ENCODE results near the gene PPP1R1B. TPM values are rescaled to one million over a fixed set of nuclear protein-coding genes. Genes with fewer than 3 reads are reported as not detected.

Gene PPP1R1B
- polyA plus RNA-seq, 1 donor (not counting 4 experiments of a cell fraction or from before 2014, with no cell fraction given), result 0.18 TPM

GRCh38 chr17:39579318-39580081 lies 47.3 kb upstream of the PPP1R1B start:
- H3K9me1 ChIP-seq (ENCODE audit: control insufficient read depth, extremely low read depth, insufficient read depth, low read length), result no peaks in the 10 kb centered on the region
- no peak overlapping the region for H3K4me2 ChIP-seq (ENCODE audit: control insufficient read depth, extremely low read depth, insufficient read depth, low read depth, low read length)
- H3K27me3 ChIP-seq (ENCODE audit: control insufficient read depth, extremely low read depth, insufficient read depth, low read length), result peaks cover 13% of the 10 kb centered on the region
- FAIRE-seq (no peak), DNase-seq (ENCODE audit: low read depth, low spot score) (no peak)
- no peaks in the 10 kb centered on the region for H3K36me3 ChIP-seq (ENCODE audit: control insufficient read depth in 2 of 2, extremely low read depth in 1 of 2, insufficient read depth in 2 of 2, low read length in 2 of 2)
- no peak overlapping the region for H2AFZ ChIP-seq (ENCODE audit: control insufficient read depth, low read length)
- no peak for TF ChIP-seq EZH2 (IDR thresholded peaks at IDR 0.05; ENCODE audit: low read length)
- no peak for TF ChIP-seq CTCF (optimal IDR thresholded peaks at IDR 0.05 in 1 of 3, IDR thresholded peaks at IDR 0.05 in 1 of 3, conservative IDR thresholded peaks at IDR 0.05 in 1 of 3; ENCODE audit: extremely low read depth in 1 of 3, insufficient read depth in 2 of 3, low read length in 3 of 3)
- H3K27ac ChIP-seq (ENCODE audit: control insufficient read depth, insufficient read depth, low read length), result no peak overlapping the region
- H3K9me3 ChIP-seq (ENCODE audit: control insufficient read depth, low read depth, low read length), result no peaks in the 10 kb centered on the region
- no peak overlapping the region for H3K4me3 ChIP-seq (ENCODE audit: control insufficient read depth in 2 of 3, extremely low read depth in 1 of 3, insufficient read depth in 2 of 3, low read depth in 1 of 3, low read length in 3 of 3)
- H3K4me1 ChIP-seq (ENCODE audit: control insufficient read depth, extremely low read depth, insufficient read depth, low read length), result no peaks in the 10 kb centered on the region
- no peaks in the 10 kb centered on the region for H4K20me1 ChIP-seq (ENCODE audit: control insufficient read depth, extremely low read depth, insufficient read depth, low read length)
- H3K79me2 ChIP-seq (ENCODE audit: control insufficient read depth, insufficient read depth, low read length), result no peaks in the 10 kb centered on the region
- dilution Hi-C loops (cut with MboI; ENCODE audit: extremely low pct_ligation_motif_present, low sequenced_read_pairs), result no loop called here
- no peak overlapping the region for H3K9ac ChIP-seq (ENCODE audit: control insufficient read depth, extremely low read depth, insufficient read depth, low read length)

DNA sequence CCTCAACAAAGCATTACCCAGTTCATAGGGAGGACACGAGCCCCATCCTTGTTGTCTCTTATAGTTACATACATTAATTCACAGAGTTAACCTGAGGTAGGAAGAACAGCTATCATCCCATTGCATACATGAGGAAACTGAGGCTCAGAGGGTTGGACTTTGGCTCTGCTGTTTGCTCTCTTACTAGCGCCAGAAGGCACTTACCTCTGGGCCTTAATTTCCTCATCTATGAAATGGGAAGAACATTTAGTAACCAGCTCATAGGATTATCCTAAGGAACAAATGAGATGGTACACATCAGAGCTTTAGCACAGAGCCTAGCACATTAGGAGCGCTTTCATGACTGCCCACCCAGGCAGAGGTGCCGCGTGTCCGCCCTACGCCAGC lies 46.7 kb upstream of the PPP1R1B start:
- no peak overlapping the region for H3K4me2 ChIP-seq (ENCODE audit: control insufficient read depth, extremely low read depth, insufficient read depth, low read depth, low read length)
- DNase-seq (ENCODE audit: low read depth, low spot score) (no peak), FAIRE-seq (no peak)
- H3K4me3 ChIP-seq (ENCODE audit: control insufficient read depth in 2 of 3, extremely low read depth in 1 of 3, insufficient read depth in 2 of 3, low read depth in 1 of 3, low read length in 3 of 3), result no peak overlapping the region
- H3K27me3 ChIP-seq (ENCODE audit: control insufficient read depth, extremely low read depth, insufficient read depth, low read length), result peaks cover 13% of the 10 kb centered on the region
- no peaks in the 10 kb centered on the region for H4K20me1 ChIP-seq (ENCODE audit: control insufficient read depth, extremely low read depth, insufficient read depth, low read length)
- no peaks in the 10 kb centered on the region for H3K36me3 ChIP-seq (ENCODE audit: control insufficient read depth in 2 of 2, extremely low read depth in 1 of 2, insufficient read depth in 2 of 2, low read length in 2 of 2)
- dilution Hi-C loops (cut with MboI; ENCODE audit: extremely low pct_ligation_motif_present, low sequenced_read_pairs), result no loop called here
- TF ChIP-seq EZH2 (IDR thresholded peaks at IDR 0.05; ENCODE audit: low read length) (no peak), CTCF (optimal IDR thresholded peaks at IDR 0.05 in 1 of 3, IDR thresholded peaks at IDR 0.05 in 1 of 3, conservative IDR thresholded peaks at IDR 0.05 in 1 of 3; ENCODE audit: extremely low read depth in 1 of 3, insufficient read depth in 2 of 3, low read length in 3 of 3) (no peak)
- H3K27ac ChIP-seq (ENCODE audit: control insufficient read depth, insufficient read depth, low read length), result no peak overlapping the region
- no peaks in the 10 kb centered on the region for H3K9me1 ChIP-seq (ENCODE audit: control insufficient read depth, extremely low read depth, insufficient read depth, low read length)
- no peaks in the 10 kb centered on the region for H3K79me2 ChIP-seq (ENCODE audit: control insufficient read depth, insufficient read depth, low read length)
- no peaks in the 10 kb centered on the region for H3K9me3 ChIP-seq (ENCODE audit: control insufficient read depth, low read depth, low read length)
- H3K4me1 ChIP-seq (ENCODE audit: control insufficient read depth, extremely low read depth, insufficient read depth, low read length), result no peaks in the 10 kb centered on the region
- no peak overlapping the region for H2AFZ ChIP-seq (ENCODE audit: control insufficient read depth, low read length)
- H3K9ac ChIP-seq (ENCODE audit: control insufficient read depth, extremely low read depth, insufficient read depth, low read length), result no peak overlapping the region
